Cardiac fibroblast (primary cell): ENCODE results near the gene ANKDD1A.

Experiments
- DNase-seq, 2 donors: peaks; one replicate each; pipeline versions ENCODE4 v3.0.0 to v3.0.0-alpha.2; 2010; ENCODE audit warnings: low read depth in 2 of 2
- H3K4me3 ChIP-seq, 2 donors: replicated peaks in 1 of 2; 1 replicate in 1 of 2; 2 replicates in 1 of 2; pipeline ENCODE4 v1.5.1; 2011; ENCODE audit warnings: low read depth in 2 of 2, low read length in 2 of 2, mild to moderate bottlenecking in 2 of 2, moderate library complexity in 1 of 2
- CTCF ChIP-seq: IDR thresholded peaks from one replicate; pipeline ENCODE4 v1.5.1; 2011; ENCODE audit warnings: low read depth, mild to moderate bottlenecking, low read length, inconsistent platforms

The ANKDD1A gene

GRCh38 chr15:65004993-65005392 lies 93.3 kb downstream of the ANKDD1A start:
- no peak for TF ChIP-seq CTCF
- DNase-seq = no peak
- H3K4me3 ChIP-seq = no peak overlapping the region

- H3K4me3 ChIP-seq = no peak overlapping the region
- no peak for DNase-seq
- TF ChIP-seq CTCF = no peak
Measured at GRCh38 chr15:65006876-65007275, 95.2 kb downstream of the ANKDD1A start.
